Measurements from ENCODE around the gene RHBDL1. TPM values are rescaled to one million over a fixed set of nuclear protein-coding genes. Genes with fewer than 3 reads are reported as not detected.

The RHBDL1 gene
- 0.56 to 1.4 TPM (median 1.3 TPM) in 5 replicates for total RNA-seq (2022; extraction: Qiagen RNA extraction; ENCODE audit: low read depth)

GRCh38 chr16:674968-675883 is at the start of gene RHBDL1:
RHBDL1 (plus strand) TSS chr16:675671; CDS start chr16:675791, 120 bp downstream.

GRCh38 chr16:630815-631405 is 44.6 kb upstream of the RHBDL1 start, which contains the start of gene WFIKKN1:
WFIKKN1 (plus strand) TSS chr16:630985; CDS start chr16:631254, 269 bp downstream.

GRCh38 chr16:636206-637080 is 39.0 kb upstream of the RHBDL1 start, which contains the start of gene METTL26:
METTL26 (minus strand) TSS chr16:636305; CDS start chr16:636290, 15 bp downstream.

GRCh38 chr16:641326-642188 is 33.9 kb upstream of the RHBDL1 start, which contains the start of gene MCRIP2:
MCRIP2 (plus strand) TSS chr16:641828; CDS start chr16:641992, 164 bp downstream.

GRCh38 chr16:648781-649589 is 26.5 kb upstream of the RHBDL1 start, which contains the start of gene WDR90:
WDR90 (plus strand) TSS chr16:649365; CDS start chr16:649417, 52 bp downstream.

GRCh38 chr16:667780-668518 is 7.5 kb upstream of the RHBDL1 start, which contains the start of gene RHOT2:
RHOT2 (plus strand) TSS chr16:668132; CDS start chr16:668200, 68 bp downstream.

GRCh38 chr16:679814-680624 is 4.5 kb downstream of the RHBDL1 start, which contains the start of gene STUB1:
STUB1 (plus strand) TSS chr16:680410; CDS start chr16:680526, 116 bp downstream.

GRCh38 chr16:684071-684794 is 8.8 kb downstream of the RHBDL1 start, which contains the start of gene JMJD8:
JMJD8 (minus strand) TSS chr16:684334; CDS start chr16:684319, 15 bp downstream.

GRCh38 chr16:705431-706188 is 30.1 kb downstream of the RHBDL1 start, which contains the start of gene FBXL16:
FBXL16 (minus strand) TSS chr16:705801; CDS start chr16:697405, 8,396 bp downstream.

GRCh38 chr16:714558-715476 is 39.3 kb downstream of the RHBDL1 start, which contains the start of gene METRN:
METRN (plus strand) TSS chr16:715118; CDS start chr16:715290, 172 bp downstream.

GRCh38 chr16:720990-721764 is 45.7 kb downstream of the RHBDL1 start, which contains the start of gene ANTKMT:
ANTKMT (plus strand) TSS chr16:721146; CDS start chr16:721275, 129 bp downstream.

GRCh38 chr16:726438-727290 is 51.2 kb downstream of the RHBDL1 start, which contains the start of the genes CCDC78 and HAGHL:
CCDC78 (minus strand) TSS chr16:726443; CDS start chr16:726367, 76 bp downstream.
HAGHL (plus strand) TSS chr16:727106; CDS start chr16:727510, 404 bp downstream.

Measured in A549 treated with GW870086 at 1 μM for 4 hours (cell line).